Gastrocnemius medialis (tissue), 4 donors: ENCODE measurements around the gene ADH7. TPM values are rescaled to one million over a fixed set of nuclear protein-coding genes. Genes with fewer than 3 reads are reported as not detected.

ENCODE experiments used
- ATAC-seq, 2 donors: fragments of 150-250 bp; one replicate each; pipeline ENCODE4 v1.9.1; 2016
- DNase-seq, 2 donors: peaks; one replicate each; pipeline ENCODE4 v3.0.0-alpha.2; 2019
- H3K27ac ChIP-seq, 4 donors: fragments of 200-600 bp; sonication (generic); 1 replicate in 1 of 4; 2 replicates in 3 of 4; pipeline ENCODE4 v1.5.1; 2016 to 2018; ENCODE audit warnings: mild to moderate bottlenecking in 2 of 4, moderate library complexity in 1 of 4
- H3K27me3 ChIP-seq, 3 donors: fragments of 200-600 bp; sonication (generic) in 2 of 3; 1 replicate in 1 of 3; 2 replicates in 2 of 3; pipeline versions ENCODE4 v1.5.1 to v1.6.0; 2016 to 2019; ENCODE audit warnings: mild to moderate bottlenecking in 1 of 3, moderate library complexity in 1 of 3
- H3K36me3 ChIP-seq, 2 donors: fragments of 200-600 bp; sonication (generic) in 1 of 2; one replicate each; pipeline ENCODE4 v1.5.1; 2017 to 2018
- H3K4me1 ChIP-seq, 2 donors: fragments of 200-600 bp; sonication (generic) in 1 of 2; one replicate each; pipeline ENCODE4 v1.5.1; 2016 to 2017; ENCODE audit warnings: mild to moderate bottlenecking in 2 of 2
- H3K4me3 ChIP-seq, 4 donors: fragments of 200-600 bp; sonication (generic) in 3 of 4; 1 replicate in 1 of 4; 2 replicates in 3 of 4; pipeline ENCODE4 v1.5.1; 2016 to 2019; ENCODE audit warnings: mild to moderate bottlenecking in 2 of 4
- H3K9me3 ChIP-seq, 3 donors: fragments of 200-600 bp; sonication (generic) in 2 of 3; 1 replicate in 1 of 3; 2 replicates in 2 of 3; pipeline ENCODE4 v1.5.1; 2016 to 2019
- CTCF ChIP-seq, 5 experiments: fragments of 450-650 bp in 3 of 5; fragments of 200-600 bp in 2 of 5; sonication (generic) in 2 of 5; IDR thresholded peaks in 4 of 5; conservative IDR thresholded peaks in 1 of 5; 1 replicate in 4 of 5; 2 replicates in 1 of 5; pipeline ENCODE4 v1.5.1; 2016 to 2019; ENCODE audit warnings: antibody characterized with exemption in 5 of 5, mild to moderate bottlenecking in 3 of 5, moderate library complexity in 3 of 5
- POLR2A ChIP-seq, 2 donors: fragments of 450-650 bp; IDR thresholded peaks; one replicate each; pipeline ENCODE4 v1.6.1; 2017; ENCODE audit warnings: antibody characterized with exemption in 2 of 2, mild to moderate bottlenecking in 2 of 2, moderate library complexity in 2 of 2
- in situ Hi-C, 4 donors: fragments of 200-750 bp; cut with MboI; loops; one replicate each; pipeline versions ENCODE4 v1.15.0 to v1.8.0; 2017; ENCODE audit warnings: low sequenced_read_pairs in 4 of 4
- intact Hi-C: fragments of 100-400 bp; cut with DNase I; formaldehyde crosslinking; loops from one replicate; pipeline ENCODE4 v1.15.1; 2023; ENCODE audit warnings: low total_unique reads
- total RNA-seq, 4 donors: library from RNA; depleted of rRNA; stranded (reverse); fragments of >200 nt; gene quantifications; one replicate each; pipeline versions ENCODE4 v1.1.0 to v1.2.3, GENCODE V29; 2016

The ADH7 gene
- total RNA-seq, 4 donors from 2014 or later: not detected

- intact Hi-C loops (loop anchor here (2.0 kb wide), 1 partner anchor 995 kb away; no protein-coding TSS in a partner anchor), in situ Hi-C loops (loop anchor here in 2 of 4 donors (25.0 kb wide), 1 partner anchor 1000 kb away; no protein-coding TSS in a partner anchor)
- ATAC-seq (no peak), DNase-seq (no peak)
- Histone ChIP-seq H3K27me3 (no peaks in the 10 kb centered on the region), H3K9me3 (no peaks in the 10 kb centered on the region), H3K4me1 (no peaks in the 10 kb centered on the region), H3K4me3 (no peak overlapping the region), H3K36me3 (no peaks in the 10 kb centered on the region), H3K27ac (no peak overlapping the region)
- TF ChIP-seq CTCF (IDR thresholded peaks at IDR 0.05 in 4 of 5, conservative IDR thresholded peaks at IDR 0.05 in 1 of 5) (no peak), POLR2A (IDR thresholded peaks at IDR 0.05) (no peak)
Measured at GRCh38 chr4:99461623-99462401, 26.7 kb upstream of the ADH7 start.

GRCh38 chr4:99459546-99460042 lies 24.5 kb upstream of the ADH7 start:
- H3K36me3 ChIP-seq: no peaks in the 10 kb centered on the region
- no peak for DNase-seq
- H3K27ac ChIP-seq: no peak overlapping the region
- no peaks in the 10 kb centered on the region for H3K9me3 ChIP-seq
- H3K4me3 ChIP-seq: no peak overlapping the region
- intact Hi-C loops (no loop called here), in situ Hi-C loops (loop anchor here in 2 of 4 donors (25.0 kb wide), 1 partner anchor 997 kb away; no protein-coding TSS in a partner anchor)
- no peak for ATAC-seq
- H3K27me3 ChIP-seq: no peaks in the 10 kb centered on the region
- no peak for TF ChIP-seq CTCF (IDR thresholded peaks at IDR 0.05 in 4 of 5, conservative IDR thresholded peaks at IDR 0.05 in 1 of 5)
- no peak for TF ChIP-seq POLR2A (IDR thresholded peaks at IDR 0.05)
- H3K4me1 ChIP-seq: no peaks in the 10 kb centered on the region

- Histone ChIP-seq H3K4me1 (no peaks in the 10 kb centered on the region), H3K27ac (no peak overlapping the region), H3K36me3 (no peaks in the 10 kb centered on the region), H3K9me3 (no peaks in the 10 kb centered on the region), H3K27me3 (no peaks in the 10 kb centered on the region), H3K4me3 (no peak overlapping the region)
- in situ Hi-C loops (loop anchor here in 2 of 4 donors (25.0 kb wide), 1 partner anchor 997 kb away; no protein-coding TSS in a partner anchor), intact Hi-C loops (no loop called here)
- ATAC-seq (no peak), DNase-seq (no peak)
- TF ChIP-seq POLR2A (IDR thresholded peaks at IDR 0.05) (no peak), CTCF (IDR thresholded peaks at IDR 0.05 in 4 of 5, conservative IDR thresholded peaks at IDR 0.05 in 1 of 5) (no peak)
Measured at GRCh38 chr4:99458911-99459447, 23.8 kb upstream of the ADH7 start.

GRCh38 chr4:99457676-99458075 lies 22.5 kb upstream of the ADH7 start:
- no peak overlapping the region for H3K4me3 ChIP-seq
- intact Hi-C loops: no loop called here
- in situ Hi-C loops: loop anchor here in 2 of 4 donors (25.0 kb wide), 1 partner anchor 995 kb away; no protein-coding TSS in a partner anchor
- no peaks in the 10 kb centered on the region for H3K9me3 ChIP-seq
- no peaks in the 10 kb centered on the region for H3K36me3 ChIP-seq
- DNase-seq: no peak
- no peak overlapping the region for H3K27ac ChIP-seq
- H3K4me1 ChIP-seq: no peaks in the 10 kb centered on the region
- no peak for TF ChIP-seq CTCF (IDR thresholded peaks at IDR 0.05 in 4 of 5, conservative IDR thresholded peaks at IDR 0.05 in 1 of 5)
- no peak for TF ChIP-seq POLR2A (IDR thresholded peaks at IDR 0.05)
- no peaks in the 10 kb centered on the region for H3K27me3 ChIP-seq
- no peak for ATAC-seq
